H1 (cell line): ENCODE results near the gene USP36. TPM values are rescaled to one million over a fixed set of nuclear protein-coding genes. Genes with fewer than 3 reads are reported as not detected.

Experiments used
- CTCF ChIA-PET: fragments of 300-600 bp; sonication (Branson Sonifier 250); formaldehyde crosslinking; loops from one replicate; lab custom pipeline; 2021; ENCODE audit not compliant: partially characterized antibody; lab: Charles Lee
- POLR2A ChIA-PET: fragments of 300-600 bp; sonication (Branson Sonifier 250); formaldehyde crosslinking; loops from one replicate; lab custom pipeline; 2021; ENCODE audit warnings: inconsistent platforms; ENCODE audit not compliant: partially characterized antibody; lab: Charles Lee
- DNase-seq, 2 experiments: peaks; one replicate each; pipeline versions ENCODE4 v3.0.0 to v3.0.0-alpha.2; 2010 to 2022; ENCODE audit warnings: low spot score in 2 of 2, low read depth in 1 of 2, mixed read lengths in 1 of 2
- FAIRE-seq: peaks from 2 replicates; lab custom pipeline; 2011; peaks lifted over from hg19 to GRCh38; lab: Jason Lieb, UNC
- H2AFZ ChIP-seq: 2 replicates; pipeline ENCODE4 v1.8.1; 2012; ENCODE audit warnings: low read length, inconsistent platforms
- H2AK5ac ChIP-seq: 2 replicates; pipeline ENCODE4 v1.6.1; 2013; ENCODE audit warnings: low read depth, low read length
- H2BK120ac ChIP-seq: replicated peaks from 2 replicates; pipeline ENCODE3; 2013; ENCODE audit warnings: low read depth, low read length, inconsistent platforms
- H2BK12ac ChIP-seq: 2 replicates; pipeline ENCODE4 v1.6.1; 2013; ENCODE audit warnings: low read depth, low read length
- H2BK15ac ChIP-seq: 2 replicates; pipeline ENCODE4 v1.6.1; 2013; ENCODE audit warnings: low read length
- H2BK20ac ChIP-seq: 2 replicates; pipeline ENCODE4 v1.6.1; 2013; ENCODE audit warnings: low read length
- H2BK5ac ChIP-seq: 2 replicates; pipeline ENCODE4 v1.6.1; 2013; ENCODE audit warnings: low read depth, low read length
- H3K14ac ChIP-seq: 2 replicates; pipeline ENCODE4 v1.6.1; 2013; ENCODE audit warnings: inconsistent platforms; ENCODE audit not compliant: insufficient read length
- H3K18ac ChIP-seq: 2 replicates; pipeline ENCODE4 v1.6.1; 2013; ENCODE audit warnings: low read length; ENCODE audit errors: extremely low read depth
- H3K23ac ChIP-seq: 2 replicates; pipeline ENCODE4 v1.6.1; 2013; ENCODE audit warnings: inconsistent platforms; ENCODE audit not compliant: insufficient read length
- H3K23me2 ChIP-seq: 2 replicates; pipeline ENCODE4 v1.6.1; 2013; ENCODE audit warnings: low read depth, low read length
- H3K27ac ChIP-seq: 2 replicates; pipeline ENCODE4 v1.6.1; 2011; ENCODE audit warnings: low read depth, low read length, inconsistent platforms
- H3K27me3 ChIP-seq, 4 experiments: replicated peaks in 1 of 4; 1 replicate in 1 of 4; 2 replicates in 3 of 4; pipeline versions ENCODE4 v1.6.1 to v1.8.1; 2011 to 2013; ENCODE audit warnings: low read length in 3 of 4, mild to moderate bottlenecking in 3 of 4, inconsistent platforms in 2 of 4, mixed read lengths in 2 of 4, moderate library complexity in 1 of 4; ENCODE audit not compliant: control insufficient read depth in 3 of 4, insufficient read depth in 3 of 4; ENCODE audit errors: extremely low read depth in 1 of 4
- H3K36me3 ChIP-seq, 4 experiments: 2 replicates each; pipeline versions ENCODE4 v1.6.1 to v1.8.1; 2011 to 2013; ENCODE audit warnings: mild to moderate bottlenecking in 4 of 4, low read length in 3 of 4, moderate library complexity in 2 of 4, control low read depth in 1 of 4, inconsistent platforms in 1 of 4; ENCODE audit not compliant: insufficient read depth in 4 of 4, control insufficient read depth in 2 of 4
- H3K4ac ChIP-seq: replicated peaks from 2 replicates; pipeline ENCODE3; 2013; ENCODE audit warnings: low read length, low read depth, mixed read lengths, inconsistent platforms; ENCODE audit not compliant: insufficient read length
- H3K4me1 ChIP-seq, 4 experiments: replicated peaks in 1 of 4; 1 replicate in 1 of 4; 2 replicates in 3 of 4; pipeline versions ENCODE4 v1.6.1 to v1.8.1; 2011 to 2013; ENCODE audit warnings: low read length in 3 of 4, inconsistent platforms in 2 of 4, mixed read lengths in 1 of 4; ENCODE audit not compliant: insufficient read depth in 4 of 4, control insufficient read depth in 3 of 4
- H3K4me2 ChIP-seq, 2 experiments: 2 replicates each; pipeline versions ENCODE4 v1.6.1 to v1.8.1; 2011 to 2013; ENCODE audit warnings: low read depth in 2 of 2, low read length in 2 of 2, control low read depth in 1 of 2, inconsistent platforms in 1 of 2, mild to moderate bottlenecking in 1 of 2; ENCODE audit not compliant: insufficient read depth in 1 of 2
- H3K4me3 ChIP-seq, 4 experiments: fragments of 200-600, 300-600 bp in 1 of 4; sonication (generic), shearing (Covaris generic), sonication (Bioruptor Twin) in 1 of 4; 2 replicates each; pipeline versions ENCODE4 v1.5.1 to v1.8.1; 2011 to 2016; ENCODE audit warnings: low read length in 4 of 4, low read depth in 3 of 4, control low read depth in 2 of 4, inconsistent platforms in 2 of 4, mild to moderate bottlenecking in 2 of 4, mixed read lengths in 1 of 4, moderate library complexity in 1 of 4; ENCODE audit not compliant: insufficient read depth in 2 of 4; ENCODE audit errors: extremely low read depth in 1 of 4
- H3K56ac ChIP-seq: replicated peaks from 2 replicates; pipeline ENCODE3; 2013; ENCODE audit warnings: low read depth, mild to moderate bottlenecking, mixed read lengths, low read length, inconsistent platforms; ENCODE audit not compliant: insufficient read length
- H3K79me1 ChIP-seq: 2 replicates; pipeline ENCODE4 v1.6.1; 2013; ENCODE audit warnings: low read depth, low read length, control low read depth
- H3K79me2 ChIP-seq, 2 experiments: 2 replicates each; pipeline versions ENCODE4 v1.6.1 to v1.8.1; 2012 to 2013; ENCODE audit warnings: low read length in 2 of 2, mild to moderate bottlenecking in 2 of 2, inconsistent platforms in 1 of 2; ENCODE audit not compliant: insufficient read depth in 2 of 2, control insufficient read depth in 1 of 2
- H3K9ac ChIP-seq, 4 experiments: replicated peaks in 1 of 4; 1 replicate in 1 of 4; 2 replicates in 3 of 4; pipeline versions ENCODE4 v1.6.1 to v1.8.1; 2011 to 2013; ENCODE audit warnings: low read depth in 3 of 4, low read length in 3 of 4, control low read depth in 2 of 4, mild to moderate bottlenecking in 2 of 4, moderate library complexity in 2 of 4, inconsistent platforms in 1 of 4; ENCODE audit errors: extremely low read depth in 1 of 4
- H3K9me3 ChIP-seq, 2 experiments: 2 replicates each; pipeline versions ENCODE4 v1.6.1 to v1.8.1; 2012 to 2013; ENCODE audit warnings: mild to moderate bottlenecking in 2 of 2, moderate library complexity in 2 of 2, control low read depth in 1 of 2, inconsistent platforms in 1 of 2, low read depth in 1 of 2, low read length in 1 of 2, mixed read lengths in 1 of 2; ENCODE audit not compliant: insufficient read depth in 2 of 2
- H4K20me1 ChIP-seq, 2 experiments: replicated peaks in 1 of 2; 2 replicates each; pipeline versions ENCODE3 to v1.8.1; 2011 to 2013; ENCODE audit warnings: inconsistent platforms in 2 of 2, low read length in 2 of 2, mild to moderate bottlenecking in 1 of 2; ENCODE audit not compliant: insufficient read depth in 2 of 2, control insufficient read depth in 1 of 2
- H4K5ac ChIP-seq: 2 replicates; pipeline ENCODE4 v1.6.1; 2013; ENCODE audit warnings: low read length, low read depth, mixed read lengths, inconsistent platforms; ENCODE audit not compliant: insufficient read length
- H4K8ac ChIP-seq: 2 replicates; pipeline ENCODE4 v1.8.0; 2013; ENCODE audit warnings: mild to moderate bottlenecking, moderate library complexity, low read length, inconsistent platforms; ENCODE audit not compliant: insufficient read depth; ENCODE audit errors: extremely low read depth
- H4K91ac ChIP-seq: replicated peaks from 2 replicates; pipeline ENCODE3; 2013; ENCODE audit warnings: low read length, mixed read lengths, inconsistent platforms; ENCODE audit not compliant: insufficient read length
- BRCA1 ChIP-seq: IDR thresholded peaks from 2 replicates; pipeline ENCODE4 v1.6.1; 2012; ENCODE audit warnings: low read depth, low read length, improper control_type of control experiment
- KDM4A ChIP-seq: IDR thresholded peaks from one replicate; pipeline ENCODE4 v1.7.1; 2012; ENCODE audit warnings: low read depth, mild to moderate bottlenecking, moderate library complexity, low read length, inconsistent platforms; ENCODE audit not compliant: severe bottlenecking
- WGBS, 2 experiments: shearing (Covaris generic) in 1 of 2; methylation state at CpG; one replicate each; pipeline versions ENCODE4 v1.1.6 to v1.1.7; 2013 to 2015; ENCODE audit warnings: low lambda C conversion rate in 2 of 2, mixed read lengths in 2 of 2, inconsistent platforms in 1 of 2, low coverage in 1 of 2, missing lambda C conversion rate in 1 of 2; ENCODE audit not compliant: insufficient replicate concordance in 2 of 2, insufficient coverage in 1 of 2, insufficient read length in 1 of 2; ENCODE audit errors: extremely low coverage in 1 of 2, missing lambda C conversion rate in 1 of 2; 5-methylcytosine and 5-hydroxymethylcytosine counted together
- polyA plus RNA-seq, 7 experiments: library from polyadenylated mRNA; depleted of rRNA in 3 of 7; stranded (reverse) in 5 of 7; unstranded in 2 of 7; fragments of >200 nt in 5 of 7; fragments of 200-250 nt in 2 of 7; gene quantifications; 1 replicate in 5 of 7; 2 replicates in 1 of 7; 4 replicates in 1 of 7; pipeline versions ENCODE4 v1.2.1 to v1.2.3, GENCODE V29; 2011 to 2013; ENCODE audit warnings: missing spikeins in 2 of 7, mixed read lengths in 2 of 7
- total RNA-seq: library from RNA; stranded (reverse); fragmentation: NEBNext Ultra II Directional; extraction: Animal tissue kit (Norgen Biotek cat#: 25700); gene quantifications from 2 replicates; pipeline ENCODE4 v1.2.1, GENCODE V29; 2021

USP36 gene
- total and polyA plus RNA-seq, 2 of the 8 experiments (the other 6 are each of a cell fraction or from before 2014, with no cell fraction given) = 40.7 to 67.7 TPM

GRCh38 chr17:78815696-78816095, 24.9 kb downstream of the USP36 start:
- no peak overlapping the region for H2BK15ac ChIP-seq
- H2BK5ac ChIP-seq = no peak overlapping the region
- no peak overlapping the region for H2BK12ac ChIP-seq
- H2AFZ ChIP-seq = no peak overlapping the region
- no peak overlapping the region for H4K8ac ChIP-seq
- H3K23ac ChIP-seq = no peak overlapping the region
- H3K9me3 ChIP-seq = no peaks in the 10 kb centered on the region
- H3K4ac ChIP-seq = no peak overlapping the region
- TF ChIP-seq BRCA1 (no peak), KDM4A (no peak)
- TF ChIP-seq, all 59 proteins: peak for 0
- no peak overlapping the region for H3K14ac ChIP-seq
- CTCF ChIA-PET = no interaction called here
- peaks cover 4 to 13% of the 10 kb centered on the region in 2 experiments for H4K20me1 ChIP-seq
- H3K4me1 ChIP-seq = no peaks in the 10 kb centered on the region
- no peak overlapping the region for H3K9ac ChIP-seq
- H3K56ac ChIP-seq = no peak overlapping the region
- DNase-seq (no peak), FAIRE-seq (no peak)
- H3K4me3 ChIP-seq = no peak overlapping the region
- H3K79me2 ChIP-seq = peaks cover 0 to 3% of the 10 kb centered on the region in 2 experiments; a peak in 1 of 4 replicates
- H4K5ac ChIP-seq = no peak overlapping the region
- no peaks in the 10 kb centered on the region for H3K23me2 ChIP-seq
- POLR2A ChIA-PET = interaction anchor here (1.2 kb wide), 1 partner anchor 12 kb away, joined by 3 read pairs; no protein-coding TSS in a partner anchor
- 92% methylated on average over 7 of the region's 7 CpGs; no CpG with 5 or more reads in 1 of the 2 experiments for WGBS, 2 experiments
- H2AK5ac ChIP-seq = no peak overlapping the region
- no peak overlapping the region for H3K18ac ChIP-seq
- no peak overlapping the region for H3K4me2 ChIP-seq
- no peak overlapping the region for H4K91ac ChIP-seq
- no peak overlapping the region for H3K27ac ChIP-seq
- H2BK120ac ChIP-seq = no peak overlapping the region
- peaks cover 47 to 89% (median 84%) of the 10 kb centered on the region in 4 experiments for H3K36me3 ChIP-seq
- no peaks in the 10 kb centered on the region; the same call in none of the 2 replicates for H3K79me1 ChIP-seq
- no peaks in the 10 kb centered on the region for H3K27me3 ChIP-seq
- no peak overlapping the region for H2BK20ac ChIP-seq
